CD4-positive, alpha-beta memory T cell (primary cell): ENCODE results near the gene ALDH1B1. TPM values are rescaled to one million over a fixed set of nuclear protein-coding genes. Genes with fewer than 3 reads are reported as not detected.

Experiments
- CTCF ChIA-PET: fragments of 350-600 bp; sonication (Branson Sonifier 250); formaldehyde crosslinking; loops from one replicate; lab custom pipeline; 2021; ENCODE audit warnings: inconsistent platforms; ENCODE audit not compliant: partially characterized antibody; lab: Charles Lee
- POLR2A ChIA-PET: fragments of 350-600 bp; sonication (Branson Sonifier 250); formaldehyde crosslinking; loops from one replicate; lab custom pipeline; 2021; ENCODE audit not compliant: partially characterized antibody; lab: Charles Lee
- DNase-seq, 5 donors: peaks; one replicate each; pipeline versions ENCODE4 v3.0.0 to v3.0.0-alpha.2; 2020 to 2022; ENCODE audit warnings: mixed read lengths in 1 of 5
- H3K27ac ChIP-seq: one replicate; pipeline ENCODE4 v1.7.0; 2013; ENCODE audit warnings: low read depth, low read length
- H3K27me3 ChIP-seq: 2 replicates; pipeline ENCODE4 v1.7.0; 2013; ENCODE audit warnings: mild to moderate bottlenecking, low read length, moderate library complexity; ENCODE audit not compliant: insufficient read depth
- H3K36me3 ChIP-seq: 2 replicates; pipeline ENCODE4 v1.7.0; 2013; ENCODE audit warnings: mild to moderate bottlenecking, low read length, moderate library complexity; ENCODE audit not compliant: insufficient read depth
- H3K4me1 ChIP-seq: 2 replicates; pipeline ENCODE4 v1.7.0; 2013; ENCODE audit warnings: mild to moderate bottlenecking, low read length, moderate library complexity; ENCODE audit not compliant: insufficient read depth
- H3K4me3 ChIP-seq, 2 donors: one replicate each; pipeline ENCODE4 v1.7.0; 2013; ENCODE audit warnings: low read length in 2 of 2, mild to moderate bottlenecking in 1 of 2
- H3K9me3 ChIP-seq, 2 donors: one replicate each; pipeline ENCODE4 v1.7.0; 2013; ENCODE audit warnings: low read length in 2 of 2, control low read depth in 1 of 2; ENCODE audit not compliant: control insufficient read depth in 1 of 2
- H3K27ac Mint-ChIP-seq, 7 donors: one replicate each; pipeline ENCODE4 v1.8.0; 2020 to 2021; ENCODE audit warnings: mixed read lengths in 7 of 7, mild to moderate bottlenecking in 6 of 7, inconsistent platforms in 3 of 7, moderate library complexity in 3 of 7
- H3K27me3 Mint-ChIP-seq, 2 donors: one replicate each; pipeline ENCODE4 v1.8.0; 2020 to 2021; ENCODE audit warnings: mixed read lengths in 2 of 2
- H3K36me3 Mint-ChIP-seq, 2 donors: one replicate each; pipeline ENCODE4 v1.8.0; 2020 to 2021; ENCODE audit warnings: mixed read lengths in 2 of 2, inconsistent platforms in 1 of 2, mild to moderate bottlenecking in 1 of 2
- H3K4me1 Mint-ChIP-seq, 4 donors: one replicate each; pipeline ENCODE4 v1.8.0; 2020 to 2021; ENCODE audit warnings: mixed read lengths in 4 of 4, mild to moderate bottlenecking in 1 of 4
- H3K4me3 Mint-ChIP-seq, 8 donors: one replicate each; pipeline ENCODE4 v1.8.0; 2020 to 2021; ENCODE audit warnings: mixed read lengths in 8 of 8, mild to moderate bottlenecking in 7 of 8, moderate library complexity in 6 of 8, inconsistent platforms in 3 of 8
- H3K9me3 Mint-ChIP-seq, 8 donors: one replicate each; pipeline ENCODE4 v1.8.0; 2020 to 2021; ENCODE audit warnings: mixed read lengths in 8 of 8, mild to moderate bottlenecking in 5 of 8, inconsistent platforms in 3 of 8, moderate library complexity in 1 of 8
- intact Hi-C: fragments of 100-400 bp; cut with micrococcal nuclease; formaldehyde crosslinking; loops from one replicate; pipeline ENCODE4 v1.15.1; 2023
- polyA plus RNA-seq, 2 donors: library from polyadenylated mRNA; unstranded; fragments of 300-500 nt; fragmentation: Illumina TruSeq; gene quantifications; one replicate each; pipeline ENCODE4 v1.2.3, GENCODE V29; 2021
- total RNA-seq, 2 experiments: library from RNA; stranded (reverse); gene quantifications; one replicate each; pipeline ENCODE4 v1.2.3, GENCODE V29; 2021

ALDH1B1 gene
- total and polyA plus RNA-seq, 4 experiments from 2014 or later = 3.6 to 10.5 (median 7.3) TPM

GRCh38 chr9:38347271-38347671 lies 45.2 kb upstream of the ALDH1B1 start:
- DNase-seq = no peak
- intact Hi-C loops = no loop called here
- H3K27me3 Mint-ChIP-seq = peaks cover 9 to 11% of the 10 kb centered on the region in 2 donors
- no peaks in the 10 kb centered on the region for H3K9me3 ChIP-seq
- POLR2A ChIA-PET = no interaction called here
- no peak overlapping the region for H3K4me3 Mint-ChIP-seq
- CTCF ChIA-PET = no interaction called here
- H3K27ac Mint-ChIP-seq = peak overlapping the region in 1 of 7 donors; percentile 64
- H3K9me3 Mint-ChIP-seq = peaks cover 0 to 3% (median 0%) of the 10 kb centered on the region in 8 donors
- H3K4me3 ChIP-seq = no peak overlapping the region
- no peaks in the 10 kb centered on the region for H3K27me3 ChIP-seq
- no peaks in the 10 kb centered on the region for H3K36me3 Mint-ChIP-seq
- H3K4me1 ChIP-seq = no peaks in the 10 kb centered on the region
- no peak overlapping the region for H3K27ac ChIP-seq
- no peaks in the 10 kb centered on the region for H3K36me3 ChIP-seq
- H3K4me1 Mint-ChIP-seq = no peaks in the 10 kb centered on the region

- H3K9me3 ChIP-seq = no peaks in the 10 kb centered on the region
- no peaks in the 10 kb centered on the region for H3K4me1 ChIP-seq
- Mint-ChIP-seq H3K27me3 (peaks cover 4 to 11% of the 10 kb centered on the region in 2 donors), H3K4me1 (no peaks in the 10 kb centered on the region), H3K9me3 (no peaks in the 10 kb centered on the region), H3K27ac (no peak overlapping the region), H3K36me3 (no peaks in the 10 kb centered on the region), H3K4me3 (no peak overlapping the region)
- intact Hi-C loops = no loop called here
- ChIA-PET POLR2A (no interaction called here), CTCF (no interaction called here)
- no peak overlapping the region for H3K4me3 ChIP-seq
- H3K27ac ChIP-seq = no peak overlapping the region
- H3K36me3 ChIP-seq = no peaks in the 10 kb centered on the region
- H3K27me3 ChIP-seq = no peaks in the 10 kb centered on the region
- DNase-seq = no peak
Observed at GRCh38 chr9:38347946-38348345, 44.6 kb upstream of the ALDH1B1 start.

GRCh38 chr9:38350529-38350928 lies 42.0 kb upstream of the ALDH1B1 start:
- POLR2A ChIA-PET = no interaction called here

GRCh38 chr9:38352530-38353328 lies 39.8 kb upstream of the ALDH1B1 start:
- Mint-ChIP-seq H3K4me3 (no peak overlapping the region), H3K36me3 (no peaks in the 10 kb centered on the region), H3K27ac (no peak overlapping the region), H3K27me3 (peaks cover 2 to 5% of the 10 kb centered on the region in 2 donors), H3K4me1 (no peaks in the 10 kb centered on the region), H3K9me3 (no peaks in the 10 kb centered on the region)
- no peaks in the 10 kb centered on the region for H3K36me3 ChIP-seq
- no peaks in the 10 kb centered on the region for H3K27me3 ChIP-seq
- no peak overlapping the region for H3K4me3 ChIP-seq
- no peak for DNase-seq
- H3K27ac ChIP-seq = no peak overlapping the region
- ChIA-PET CTCF (no interaction called here), POLR2A (no interaction called here)
- no peaks in the 10 kb centered on the region for H3K9me3 ChIP-seq
- no peaks in the 10 kb centered on the region for H3K4me1 ChIP-seq
- intact Hi-C loops = no loop called here

More at GRCh38 chr9:38350529-38350928, 42.0 kb upstream of the ALDH1B1 start:
- CTCF ChIA-PET = no interaction called here
- Histone ChIP-seq H3K27ac (no peak overlapping the region), H3K9me3 (no peaks in the 10 kb centered on the region), H3K4me1 (no peaks in the 10 kb centered on the region), H3K27me3 (no peaks in the 10 kb centered on the region), H3K4me3 (no peak overlapping the region), H3K36me3 (no peaks in the 10 kb centered on the region)
- H3K36me3 Mint-ChIP-seq = no peaks in the 10 kb centered on the region
- no peaks in the 10 kb centered on the region for H3K9me3 Mint-ChIP-seq
- no peak for DNase-seq
- no peaks in the 10 kb centered on the region for H3K4me1 Mint-ChIP-seq
- peaks cover 4 to 8% of the 10 kb centered on the region in 2 donors for H3K27me3 Mint-ChIP-seq
- no peak overlapping the region for H3K4me3 Mint-ChIP-seq
- intact Hi-C loops = no loop called here
- no peak overlapping the region for H3K27ac Mint-ChIP-seq

- Histone ChIP-seq H3K9me3 (no peaks in the 10 kb centered on the region), H3K4me1 (no peaks in the 10 kb centered on the region), H3K27me3 (no peaks in the 10 kb centered on the region), H3K36me3 (no peaks in the 10 kb centered on the region), H3K27ac (no peak overlapping the region), H3K4me3 (no peak overlapping the region)
- CTCF ChIA-PET = no interaction called here
- H3K4me1 Mint-ChIP-seq = no peaks in the 10 kb centered on the region
- H3K36me3 Mint-ChIP-seq = no peaks in the 10 kb centered on the region
- peaks cover 0 to 3% of the 10 kb centered on the region in 2 donors for H3K27me3 Mint-ChIP-seq
- no peak overlapping the region for H3K4me3 Mint-ChIP-seq
- POLR2A ChIA-PET = no interaction called here
- H3K9me3 Mint-ChIP-seq = no peaks in the 10 kb centered on the region
- H3K27ac Mint-ChIP-seq = no peak overlapping the region
- intact Hi-C loops = no loop called here
- DNase-seq = no peak
Observed at GRCh38 chr9:38355115-38355514, 37.4 kb upstream of the ALDH1B1 start.

- H3K4me3 Mint-ChIP-seq = no peak overlapping the region
- Histone ChIP-seq H3K4me3 (no peak overlapping the region), H3K4me1 (no peaks in the 10 kb centered on the region), H3K27ac (no peak overlapping the region), H3K9me3 (no peaks in the 10 kb centered on the region), H3K27me3 (no peaks in the 10 kb centered on the region), H3K36me3 (no peaks in the 10 kb centered on the region)
- CTCF ChIA-PET = no interaction called here
- no peaks in the 10 kb centered on the region for H3K36me3 Mint-ChIP-seq
- POLR2A ChIA-PET = no interaction called here
- H3K4me1 Mint-ChIP-seq = no peaks in the 10 kb centered on the region
- intact Hi-C loops = no loop called here
- no peak overlapping the region for H3K27ac Mint-ChIP-seq
- DNase-seq = no peak
- no peaks in the 10 kb centered on the region for H3K9me3 Mint-ChIP-seq
- peaks cover 0 to 3% of the 10 kb centered on the region in 2 donors for H3K27me3 Mint-ChIP-seq
Observed at GRCh38 chr9:38355517-38356120, 36.9 kb upstream of the ALDH1B1 start.

- intact Hi-C loops = no loop called here
Observed at GRCh38 chr9:38356851-38357250, 35.7 kb upstream of the ALDH1B1 start.

More at GRCh38 chr9:38356851-38357250, 35.7 kb upstream of the ALDH1B1 start:
- Mint-ChIP-seq H3K36me3 (no peaks in the 10 kb centered on the region), H3K4me3 (no peak overlapping the region), H3K27me3 (no peaks in the 10 kb centered on the region), H3K4me1 (no peaks in the 10 kb centered on the region), H3K27ac (no peak overlapping the region), H3K9me3 (no peaks in the 10 kb centered on the region)
- ChIA-PET POLR2A (no interaction called here), CTCF (interaction anchor here (0.6 kb wide), 1 partner anchor 440 kb away, joined by 3 read pairs; no protein-coding TSS in a partner anchor)
- Histone ChIP-seq H3K27ac (no peak overlapping the region), H3K27me3 (no peaks in the 10 kb centered on the region), H3K9me3 (no peaks in the 10 kb centered on the region), H3K4me1 (no peaks in the 10 kb centered on the region), H3K4me3 (no peak overlapping the region), H3K36me3 (no peaks in the 10 kb centered on the region)
- DNase-seq = no peak
